Esophagus squamous epithelium (tissue), 4 donors: ENCODE results near the gene COX7A1.
"Not testable (repeated sequence)": the region's sequence is repeated elsewhere in the genome, so short reads cannot be mapped to it uniquely, and the experiment has no call there.

ENCODE experiments used
- CTCF ChIP-seq, 6 experiments: fragments of 450-650 bp in 4 of 6; fragments of 200-600 bp in 2 of 6; sonication (generic) in 2 of 6; IDR thresholded peaks; one replicate each; pipeline ENCODE4 v1.5.1; 2016 to 2019; ENCODE audit warnings: antibody characterized with exemption in 6 of 6, mild to moderate bottlenecking in 4 of 6, moderate library complexity in 4 of 6
- POLR2A ChIP-seq, 4 donors: fragments of 450-650 bp; IDR thresholded peaks; one replicate each; pipeline ENCODE4 v1.6.1; 2017; ENCODE audit warnings: antibody characterized with exemption in 4 of 4, mild to moderate bottlenecking in 4 of 4, moderate library complexity in 3 of 4

DNA sequence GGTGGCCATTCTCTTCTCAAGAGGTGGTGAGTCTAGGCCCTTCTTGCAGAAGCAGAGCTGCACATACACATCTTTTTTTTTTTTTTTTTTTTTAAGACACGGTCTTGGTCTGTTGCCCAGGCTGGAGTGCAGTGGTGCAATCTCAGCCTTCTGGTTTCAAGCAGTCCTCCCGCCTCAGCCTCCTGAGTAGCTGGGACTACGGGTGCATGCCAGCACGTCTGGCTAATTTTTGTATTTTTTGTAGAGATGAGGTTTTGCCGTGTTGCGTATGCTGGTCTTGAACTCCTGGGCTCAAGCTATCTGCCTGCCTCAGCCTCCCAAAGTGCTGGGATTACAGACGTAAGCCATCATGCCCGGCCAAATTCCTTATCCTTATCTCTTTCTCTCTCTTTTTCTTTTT lies 21.6 kb upstream of the COX7A1 start:
- TF ChIP-seq CTCF, POLR2A (IDR thresholded peaks at IDR 0.05): not testable (repeated sequence)
